Spleen (tissue), 11 donors: ENCODE data around the gene ZFYVE28. TPM values are rescaled to one million over a fixed set of nuclear protein-coding genes. Genes with fewer than 3 reads are reported as not detected.

ENCODE experiments used
- DNase-seq: peaks from one replicate; pipeline ENCODE4 v3.0.0-alpha.2; 2020
- H3K27ac ChIP-seq, 8 donors: fragments of 200-600 bp; sonication (generic) in 7 of 8; 1 replicate in 4 of 8; 2 replicates in 4 of 8; pipeline versions ENCODE4 v1.5.0 to v1.8.0; 2016 to 2021; ENCODE audit warnings: inconsistent platforms in 4 of 8, mild to moderate bottlenecking in 4 of 8, moderate library complexity in 1 of 8
- H3K27me3 ChIP-seq, 7 donors: fragments of 200-600 bp; sonication (generic) in 6 of 7; replicated peaks in 1 of 7; 1 replicate in 4 of 7; 2 replicates in 3 of 7; pipeline versions ENCODE4 v1.5.0 to v1.8.0; 2016 to 2021; ENCODE audit warnings: inconsistent platforms in 3 of 7, mild to moderate bottlenecking in 1 of 7
- H3K36me3 ChIP-seq, 6 donors: fragments of 200-600 bp; sonication (generic) in 5 of 6; 1 replicate in 4 of 6; 2 replicates in 2 of 6; pipeline versions ENCODE4 v1.5.0 to v1.8.0; 2016 to 2021; ENCODE audit warnings: inconsistent platforms in 2 of 6
- H3K4me1 ChIP-seq, 6 donors: fragments of 200-600 bp; sonication (generic) in 5 of 6; 1 replicate in 3 of 6; 2 replicates in 3 of 6; pipeline versions ENCODE4 v1.5.0 to v1.8.0; 2016 to 2021; ENCODE audit warnings: inconsistent platforms in 3 of 6
- H3K4me3 ChIP-seq, 8 donors: fragments of 200-600 bp; sonication (generic) in 7 of 8; 1 replicate in 4 of 8; 2 replicates in 4 of 8; pipeline versions ENCODE4 v1.5.0 to v1.8.0; 2016 to 2021; ENCODE audit warnings: inconsistent platforms in 4 of 8, mild to moderate bottlenecking in 4 of 8, moderate library complexity in 2 of 8
- H3K9me3 ChIP-seq, 8 donors: fragments of 200-600 bp; sonication (generic) in 7 of 8; 1 replicate in 4 of 8; 2 replicates in 4 of 8; pipeline versions ENCODE4 v1.5.0 to v1.8.0; 2016 to 2021; ENCODE audit warnings: inconsistent platforms in 4 of 8
- CTCF ChIP-seq, 11 experiments: fragments of 200-600 bp in 7 of 11; fragments of 450-650 bp in 4 of 11; sonication (generic) in 4 of 11; IDR thresholded peaks in 8 of 11; conservative IDR thresholded peaks in 3 of 11; 1 replicate in 7 of 11; 2 replicates in 4 of 11; pipeline versions ENCODE4 v1.4.0 to v1.8.0; 2016 to 2021; ENCODE audit warnings: antibody characterized with exemption in 11 of 11, inconsistent platforms in 4 of 11, mild to moderate bottlenecking in 1 of 11
- POLR2A ChIP-seq, 3 donors: fragments of 450-650 bp; IDR thresholded peaks; one replicate each; pipeline ENCODE4 v1.5.1; 2017; ENCODE audit warnings: antibody characterized with exemption in 3 of 3, mild to moderate bottlenecking in 1 of 3
- POLR2AphosphoS5 ChIP-seq, 3 donors: sonication (generic); formaldehyde crosslinking; IDR thresholded peaks; one replicate each; pipeline ENCODE4 v1.5.1; 2017; ENCODE audit warnings: antibody characterized with exemption in 3 of 3
- WGBS, 5 donors: extraction: QIAGEN DNeasy Blood & Tissue Kit in 3 of 5; methylation state at CpG; one replicate each; pipeline versions ENCODE4 v1.1.5 to v1.1.7; 2013 to 2018; 5-methylcytosine and 5-hydroxymethylcytosine counted together
- intact Hi-C: fragments of 100-400 bp; cut with DNase I; formaldehyde crosslinking; loops from one replicate; pipeline ENCODE4 v1.15.0; 2023; ENCODE audit warnings: low total_unique reads
- polyA plus RNA-seq, 3 donors: library from polyadenylated mRNA; stranded (reverse); fragments of 200-250 nt; gene quantifications; one replicate each; pipeline ENCODE4 v1.2.1, GENCODE V29; 2013
- small RNA-seq, 4 donors: library from RNA; depleted of rRNA; stranded (forward); fragments of <200 nt; gene quantifications; one replicate each; pipeline ENCODE3, GENCODE V24; 2016
- total RNA-seq, 7 donors: library from RNA; depleted of rRNA in 3 of 7; stranded (reverse); fragments of >200 nt in 3 of 7; fragmentation: NEBNext Ultra II Directional in 4 of 7; extraction: Animal tissue kit (Norgen Biotek cat#: 25700) in 4 of 7; gene quantifications; one replicate each; pipeline versions ENCODE4 v1.1.0 to v1.2.1, GENCODE V29; 2016 to 2021
- donor health status: healthy with polysubstance abuse.
- donor health status: DM: no; HTN: no; CAD: no; lungs with moderate emphysema.
- donor health status: DM: no; HTN: no; CAD: no.
- donor health status: Bipolar disorder and iron deficiency.
- donor health status: healthy.
- donor health status: DM: no; HTN: no; CAD: no.
- donor health status: DM: yes; HTN: yes; CAD: no.

Gene ZFYVE28
- total and polyA plus RNA-seq, 10 donors = 2.7 to 31.3 (median 12.6) TPM

- TF ChIP-seq CTCF (IDR thresholded peaks at IDR 0.05 in 8 of 11, conservative IDR thresholded peaks at IDR 0.05 in 3 of 11) (peak; percentile 65 to 89 (median 82)), POLR2A (IDR thresholded peaks at IDR 0.05) (no peak), POLR2AphosphoS5 (IDR thresholded peaks at IDR 0.05) (peak in 1 of 3 donors; percentile 63)
- Histone ChIP-seq H3K36me3 (peaks cover 0 to 37% (median 5%) of the 10 kb centered on the region in 6 donors), H3K4me3 (no peak overlapping the region), H3K4me1 (peaks cover 0 to 9% (median 3%) of the 10 kb centered on the region in 6 donors), H3K27me3 (no peaks in the 10 kb centered on the region), H3K27ac (no peak overlapping the region), H3K9me3 (no peaks in the 10 kb centered on the region)
- 9 to 16% (median 15%) methylated on average over 10 of the region's 10 CpGs for WGBS, 5 donors
- DNase-seq = peak; percentile 89
- intact Hi-C loops = loop anchor here (5.0 kb wide), 1 partner anchor 222 kb away; no protein-coding TSS in a partner anchor
Observed at GRCh38 chr4:2220016-2220630, 198.3 kb downstream of the ZFYVE28 start.

Small RNAs within 50 kb of the gene (small RNA-seq; reads per million reads assigned to genes)
- 0 reads per million in 4 donors for gene COX6B1P5

Other genes starting within 250 kb of the ZFYVE28 start
- gene HAUS3, start 176.5 kb downstream of the ZFYVE28 start, total RNA-seq = 10 to 100 TPM; 16.2 to 22.4 (median 19.2) TPM
- gene HAUS3, start 176.5 kb downstream of the ZFYVE28 start, polyA plus RNA-seq = 10 to 100 TPM; 10.3 to 15.0 (median 13.0) TPM
- 1 to 10 TPM; 1.9 to 3.5 (median 2.9) TPM for gene POLN, start 176.5 kb downstream of the ZFYVE28 start, total RNA-seq
- 1 to 10 TPM; 1.2 to 1.5 (median 1.5) TPM for gene POLN, start 176.5 kb downstream of the ZFYVE28 start, polyA plus RNA-seq
- 100 to 1,000 TPM in 5 of 7 donors, 10 to 100 TPM in 2; 51.8 to 128 (median 112) TPM for gene MXD4, start 156.5 kb downstream of the ZFYVE28 start, total RNA-seq
- gene MXD4, start 156.5 kb downstream of the ZFYVE28 start, polyA plus RNA-seq = 100 to 1,000 TPM in 1 of 3 donors, 10 to 100 TPM in 2; 36.0 to 103 (median 38.4) TPM
- gene CFAP99, start 310 bp upstream of the ZFYVE28 start, total RNA-seq = under 1 TPM in 1 of 7 donors, not detected in 6; 0.22 TPM
- gene CFAP99, start 310 bp upstream of the ZFYVE28 start, polyA plus RNA-seq = under 1 TPM in 1 of 3 donors, not detected in 2; 0.13 TPM
- gene RNF4, start 50.5 kb upstream of the ZFYVE28 start, total RNA-seq = 10 to 100 TPM; 57.4 to 82.5 (median 66.4) TPM
- 10 to 100 TPM; 22.0 to 35.4 (median 24.0) TPM for gene RNF4, start 50.5 kb upstream of the ZFYVE28 start, polyA plus RNA-seq
- gene FAM193A, start 118.0 kb upstream of the ZFYVE28 start, total RNA-seq = 10 to 100 TPM; 31.1 to 37.7 (median 32.0) TPM
- gene FAM193A, start 118.0 kb upstream of the ZFYVE28 start, polyA plus RNA-seq = 10 to 100 TPM in 1 of 3 donors, 1 to 10 TPM in 2; 6.2 to 11.6 (median 7.0) TPM